Measurements from ENCODE around the gene AMZ1.
A peak's percentile ranks its signal among the peaks of the same experiment; 100 is the strongest.
"Not testable (repeated sequence)": the region's sequence is repeated elsewhere in the genome, so short reads cannot be mapped to it uniquely, and the experiment has no call there.

Gene AMZ1

DNA sequence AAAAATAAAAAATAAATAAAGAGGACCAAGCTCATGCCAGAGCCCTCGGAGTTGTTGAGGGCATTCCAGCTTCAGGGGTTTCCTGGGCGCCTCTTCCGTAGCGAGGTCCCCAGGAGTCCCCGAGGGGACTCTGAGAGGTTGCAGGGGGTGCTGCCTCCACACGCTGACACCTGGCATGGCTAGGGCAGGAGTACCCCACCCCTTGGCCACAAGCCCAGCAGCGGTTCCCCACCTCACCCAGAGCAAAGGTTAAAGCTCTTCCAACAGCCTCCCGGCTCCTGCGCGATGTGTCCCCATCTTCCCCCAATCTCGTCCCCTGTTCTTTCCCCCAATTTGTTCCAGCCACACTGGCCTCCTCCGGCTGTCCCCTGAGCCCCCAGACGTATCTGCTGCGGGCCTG, 4.5 kb downstream of the AMZ1 start:
- DNase-seq, result no peak

DNA sequence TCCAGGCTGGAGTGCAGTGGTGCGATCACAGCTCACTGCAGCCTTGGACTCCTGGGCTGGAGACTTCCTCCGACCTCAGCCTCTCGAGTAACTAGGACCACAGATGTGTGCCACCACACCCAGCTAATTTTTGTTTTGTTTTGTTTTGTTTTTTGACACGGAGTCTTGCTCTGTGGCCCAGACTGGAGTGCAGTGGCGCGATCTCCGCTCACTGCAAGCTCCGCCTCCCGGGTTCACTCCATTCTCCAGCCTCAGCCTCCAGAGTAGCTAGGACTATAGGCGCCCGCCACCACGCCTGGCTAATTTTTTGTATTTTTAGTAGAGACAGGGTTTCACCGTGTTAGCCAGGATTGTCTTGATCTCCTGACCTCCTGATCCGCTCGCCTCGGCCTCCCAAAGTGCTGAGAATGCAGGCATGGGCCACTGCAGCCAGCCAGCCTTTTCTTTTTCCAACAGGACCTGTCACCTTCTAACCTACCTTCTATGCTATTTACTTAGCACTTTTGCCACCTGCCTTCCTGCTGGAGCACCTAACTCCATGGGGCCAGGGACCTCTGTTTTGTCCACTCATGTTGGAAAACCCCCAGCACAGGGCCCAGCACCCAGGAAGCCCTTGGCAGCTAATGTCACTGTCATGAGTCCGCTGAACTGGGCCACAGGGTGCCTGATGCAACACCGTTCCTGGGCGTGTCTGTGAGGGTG, 5.6 kb downstream of the AMZ1 start:
- DNase-seq, result not testable (repeated sequence)

DNA sequence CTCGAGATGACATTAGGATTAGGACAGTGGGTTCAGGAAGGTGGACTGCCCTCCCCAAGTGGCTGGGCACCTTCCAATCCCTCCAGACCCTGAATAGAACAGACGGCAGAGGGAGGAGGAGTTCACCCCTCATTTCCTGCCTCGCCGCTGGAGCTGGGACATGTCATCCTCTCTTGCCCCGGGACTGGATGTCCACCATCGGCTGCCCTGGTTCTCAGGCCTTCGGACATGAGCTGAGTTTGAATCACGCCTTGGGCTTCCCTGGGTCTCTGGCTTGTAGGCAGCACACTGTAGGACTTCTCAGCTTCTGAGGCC, 6.1 kb downstream of the AMZ1 start:
- not testable (repeated sequence) for DNase-seq

DNA sequence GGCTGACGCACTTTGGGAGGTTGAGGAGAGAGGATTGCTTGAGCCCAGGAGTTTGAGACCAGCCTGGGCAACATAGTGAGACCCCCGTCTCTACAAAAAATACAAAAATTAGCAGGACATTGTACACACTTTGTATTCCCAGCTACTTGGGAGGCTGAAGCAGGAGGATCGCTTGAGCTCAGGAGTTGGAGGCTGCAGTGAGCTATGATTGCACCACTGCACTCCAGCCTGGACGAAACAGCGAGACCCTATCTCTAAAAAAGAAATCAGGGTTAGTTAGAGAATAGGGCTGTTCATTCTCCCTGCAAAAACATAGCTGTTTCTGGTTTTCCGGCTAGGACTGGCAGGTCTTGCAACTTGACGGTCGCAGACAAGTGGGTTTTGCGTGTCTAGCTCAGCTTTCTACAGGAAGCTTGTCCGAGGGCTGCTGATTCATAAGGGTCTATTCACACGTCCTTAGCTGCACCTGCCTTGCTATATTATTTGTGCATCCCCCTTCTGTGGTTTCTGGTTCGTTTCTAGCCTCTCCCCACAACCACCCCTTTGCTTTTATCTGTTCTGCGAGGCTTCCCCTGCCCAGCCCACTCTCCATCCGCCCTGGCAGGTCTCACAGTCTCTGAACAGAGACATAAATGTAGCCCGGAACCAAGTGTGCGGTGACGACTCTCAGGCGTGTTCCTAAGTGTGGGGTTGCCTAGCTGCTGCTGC, 10.7 kb downstream of the AMZ1 start:
- peak; percentile 91 for DNase-seq

DNA sequence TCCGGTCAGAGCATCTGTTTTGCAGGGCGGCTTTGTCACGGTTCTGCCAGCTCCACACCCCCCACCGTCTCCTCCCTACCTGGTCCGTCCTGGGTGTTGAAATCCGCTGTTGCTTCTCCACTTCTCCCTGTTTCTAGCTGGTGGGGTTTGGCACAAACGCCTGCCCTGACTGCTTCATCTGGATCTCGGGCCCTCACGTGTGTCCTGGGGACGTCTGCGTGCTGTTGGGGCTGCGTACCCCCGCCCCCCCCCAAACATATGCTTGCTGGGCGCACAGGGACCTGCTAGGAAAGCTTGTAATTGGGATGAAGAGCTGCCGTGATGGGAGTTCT, 11.3 kb downstream of the AMZ1 start:
- no peak for DNase-seq

DNA sequence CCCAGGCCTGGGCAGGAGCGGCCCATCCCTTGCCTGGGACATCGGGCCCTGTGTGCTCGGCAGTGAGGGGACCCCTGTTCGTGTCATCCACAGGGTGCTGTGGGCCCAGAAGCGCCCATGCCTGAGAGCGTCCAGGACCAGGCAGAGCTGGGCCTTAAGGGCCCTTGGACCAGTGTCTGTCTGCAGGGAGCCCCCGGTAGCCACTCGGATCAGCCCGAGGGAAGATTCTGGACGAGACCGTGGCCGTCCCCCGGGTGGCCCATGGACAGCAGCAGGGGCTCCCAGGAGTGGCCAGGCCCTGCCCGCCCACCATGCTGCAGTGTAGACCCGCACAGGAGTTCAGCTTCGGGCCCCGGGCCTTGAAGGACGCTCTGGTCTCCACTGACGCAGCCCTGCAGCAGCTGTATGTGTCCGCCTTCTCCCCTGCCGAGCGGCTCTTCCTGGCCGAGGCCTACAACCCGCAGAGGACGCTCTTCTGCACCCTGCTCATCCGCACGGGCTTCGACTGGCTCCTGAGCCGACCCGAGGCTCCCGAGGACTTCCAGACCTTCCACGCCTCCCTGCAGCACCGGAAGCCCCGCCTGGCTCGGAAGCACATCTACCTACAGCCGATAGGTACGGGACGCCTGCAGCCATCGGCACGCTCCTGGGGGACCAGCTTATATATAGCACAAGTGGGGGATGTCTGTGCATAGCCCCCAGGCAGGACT, 12.3 kb downstream of the AMZ1 start:
- DNase-seq, result no peak

DNA sequence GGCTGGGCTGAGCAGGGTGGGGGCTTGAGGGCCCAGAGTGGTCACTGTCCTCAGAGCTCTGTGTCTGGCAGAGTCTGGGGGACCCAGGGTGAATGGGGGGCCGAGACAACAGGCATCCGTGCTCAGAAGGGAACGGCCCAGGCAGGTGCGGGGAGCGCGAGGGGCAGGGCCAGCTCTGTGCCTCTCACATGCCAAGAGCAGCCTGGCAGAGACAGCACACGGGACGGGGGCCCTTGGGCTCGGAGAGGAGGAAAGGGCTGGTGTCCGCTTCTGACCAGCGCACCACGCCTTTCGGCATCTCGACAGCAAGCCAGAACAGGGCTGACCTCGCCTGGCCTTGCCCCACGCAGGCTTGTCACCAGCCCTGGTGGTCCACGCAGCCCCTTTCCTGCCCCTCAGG, 13.4 kb downstream of the AMZ1 start:
- no peak for DNase-seq

DNA sequence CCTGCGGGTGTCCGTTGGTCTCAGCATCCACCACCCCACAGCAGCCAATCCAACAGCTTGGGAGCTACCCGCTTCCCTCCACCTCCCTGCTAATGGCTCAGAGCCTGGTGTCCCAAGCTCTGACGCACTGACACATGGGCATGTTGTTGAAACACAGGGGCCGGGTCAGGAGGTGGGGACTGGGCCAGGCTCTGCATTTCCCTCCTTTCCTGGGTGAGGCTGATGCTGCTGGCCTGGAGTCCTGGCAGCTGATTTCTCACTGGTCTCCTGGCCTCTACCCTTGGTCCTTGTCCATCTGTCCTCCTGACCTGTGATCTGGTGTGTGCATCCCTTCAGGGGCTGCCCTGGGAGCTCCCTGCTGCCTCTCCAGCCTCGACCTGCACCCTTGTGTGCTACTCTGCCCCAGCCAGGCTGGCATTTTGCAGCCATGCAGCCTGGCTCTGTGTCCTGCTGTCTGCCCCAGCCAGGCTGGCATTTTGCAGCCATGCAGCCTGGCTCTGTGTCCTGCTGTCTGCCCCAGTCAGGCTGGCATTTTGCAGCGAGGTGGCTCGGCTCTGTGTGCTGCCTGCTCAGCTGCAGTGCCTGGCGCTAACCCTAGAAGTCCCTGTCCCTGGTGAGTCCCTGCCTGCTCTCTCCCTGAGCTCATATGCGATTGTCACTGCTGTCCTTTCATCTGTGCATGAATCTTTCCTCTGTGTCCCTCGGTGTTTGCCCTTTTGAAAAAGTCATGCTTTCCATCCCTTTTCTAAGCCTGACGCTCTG, 14.0 kb downstream of the AMZ1 start:
- no peak for DNase-seq

DNA sequence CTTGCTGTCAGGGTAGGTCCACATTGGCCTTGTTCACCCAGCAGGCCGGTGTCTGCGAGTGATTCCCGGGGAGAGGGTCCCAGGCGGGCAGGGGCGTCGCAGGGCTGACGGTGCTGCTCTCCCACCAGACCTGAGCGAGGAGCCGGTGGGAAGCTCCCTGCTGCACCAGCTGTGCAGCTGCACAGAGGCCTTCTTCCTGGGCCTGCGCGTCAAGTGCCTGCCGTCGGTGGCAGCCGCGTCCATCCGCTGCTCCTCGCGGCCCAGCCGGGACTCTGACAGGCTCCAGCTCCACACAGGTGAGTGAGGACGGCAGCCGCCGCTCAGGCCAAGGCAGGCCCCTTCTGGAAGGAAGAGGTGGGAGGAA, 14.6 kb downstream of the AMZ1 start:
- no peak for DNase-seq

DNA sequence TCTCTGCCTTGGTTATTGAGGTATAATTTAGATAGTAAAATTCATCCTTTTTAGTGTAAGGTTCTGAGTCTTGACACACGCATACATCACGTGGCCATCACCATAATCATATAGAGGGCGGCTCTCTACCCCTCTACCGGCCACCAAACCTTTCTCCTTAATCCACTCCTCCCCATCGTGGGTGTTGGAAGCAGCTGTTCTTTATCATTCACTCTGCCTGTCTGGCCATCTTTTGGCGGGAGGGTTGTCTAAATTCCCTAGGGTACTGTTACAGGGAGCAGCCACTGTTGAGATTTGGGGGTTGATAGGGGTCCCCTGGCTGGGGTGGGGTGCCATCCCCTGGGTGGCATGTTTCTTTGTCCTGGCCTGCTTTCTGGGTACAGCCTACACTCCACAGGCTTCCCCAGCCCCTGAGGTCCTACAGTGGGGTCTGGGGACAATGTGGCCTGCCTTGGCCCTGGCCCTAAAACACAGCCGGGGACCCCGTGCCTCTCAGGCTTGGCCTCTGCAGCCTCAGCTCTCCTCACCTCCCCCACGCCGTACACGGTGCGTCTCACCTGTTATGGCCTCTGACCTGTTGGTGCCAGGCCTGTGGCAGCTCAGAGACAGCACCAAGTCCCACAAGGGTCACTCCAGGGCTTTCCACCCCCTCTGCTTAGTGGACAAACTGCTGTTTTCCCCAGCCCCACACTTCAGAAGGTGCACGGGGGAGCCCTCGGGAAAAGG, 17.5 kb downstream of the AMZ1 start:
- DNase-seq, result no peak

DNA sequence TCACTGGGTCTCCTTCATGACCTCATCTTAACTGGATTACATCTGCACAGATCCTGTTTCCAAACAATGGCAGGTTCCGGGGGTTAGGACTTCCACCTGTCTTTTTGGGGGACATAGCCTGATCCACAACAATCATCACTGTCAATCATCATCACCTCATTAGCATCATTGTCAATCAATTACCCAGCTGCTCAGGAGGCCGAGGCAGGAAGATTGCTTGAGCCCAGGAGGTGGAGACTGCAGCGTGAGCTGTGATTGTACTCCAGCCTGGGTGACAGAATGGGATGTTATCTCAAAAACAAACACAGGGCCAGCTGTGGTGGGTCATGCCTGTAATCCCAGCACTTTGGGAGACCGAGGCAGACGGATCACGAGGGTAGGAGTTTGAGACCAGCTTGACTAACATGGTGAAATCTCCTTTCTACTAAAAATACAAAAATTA, 18.7 kb downstream of the AMZ1 start:
- no peak for DNase-seq

DNA sequence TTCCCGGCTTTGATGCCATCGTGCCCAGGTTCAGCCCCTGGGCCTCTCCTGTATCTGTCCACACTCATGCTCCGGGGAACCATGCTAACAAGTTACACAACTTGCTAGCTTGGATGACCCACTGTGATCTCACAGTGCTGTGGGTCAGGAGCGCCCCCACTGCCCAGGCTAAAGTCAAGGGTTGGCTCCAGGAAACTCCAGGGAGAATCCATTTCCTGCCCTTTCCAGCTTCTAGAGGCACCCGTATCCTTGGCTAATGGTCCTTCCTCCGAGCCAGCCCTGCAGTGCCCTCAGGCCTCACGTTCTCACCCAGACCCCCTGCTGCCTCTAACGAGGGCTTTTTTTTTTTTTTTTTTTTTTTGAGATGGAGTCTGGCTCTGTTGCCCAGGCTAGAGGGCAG, 19.5 kb downstream of the AMZ1 start:
- DNase-seq, result no peak

DNA sequence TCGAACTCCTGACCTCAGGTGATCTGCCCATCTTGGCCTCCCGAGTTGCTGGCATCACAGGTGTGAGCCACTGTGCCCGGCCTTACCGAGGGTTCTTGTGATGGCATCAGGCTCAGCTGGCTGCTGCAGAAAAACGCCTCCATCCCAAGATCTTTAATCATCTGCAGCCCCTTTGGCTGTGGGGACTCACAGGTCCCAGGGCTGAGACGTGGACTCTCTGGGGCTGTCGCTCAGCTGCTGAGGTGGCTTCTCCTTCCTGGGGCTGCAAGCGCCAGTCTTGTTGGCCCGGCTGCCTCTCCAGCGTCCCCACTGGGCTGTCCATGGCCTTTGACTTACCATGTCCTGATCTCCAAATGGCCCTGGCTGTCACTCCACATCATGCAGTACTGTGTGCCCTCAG, 20.0 kb downstream of the AMZ1 start:
- DNase-seq, result no peak

DNA sequence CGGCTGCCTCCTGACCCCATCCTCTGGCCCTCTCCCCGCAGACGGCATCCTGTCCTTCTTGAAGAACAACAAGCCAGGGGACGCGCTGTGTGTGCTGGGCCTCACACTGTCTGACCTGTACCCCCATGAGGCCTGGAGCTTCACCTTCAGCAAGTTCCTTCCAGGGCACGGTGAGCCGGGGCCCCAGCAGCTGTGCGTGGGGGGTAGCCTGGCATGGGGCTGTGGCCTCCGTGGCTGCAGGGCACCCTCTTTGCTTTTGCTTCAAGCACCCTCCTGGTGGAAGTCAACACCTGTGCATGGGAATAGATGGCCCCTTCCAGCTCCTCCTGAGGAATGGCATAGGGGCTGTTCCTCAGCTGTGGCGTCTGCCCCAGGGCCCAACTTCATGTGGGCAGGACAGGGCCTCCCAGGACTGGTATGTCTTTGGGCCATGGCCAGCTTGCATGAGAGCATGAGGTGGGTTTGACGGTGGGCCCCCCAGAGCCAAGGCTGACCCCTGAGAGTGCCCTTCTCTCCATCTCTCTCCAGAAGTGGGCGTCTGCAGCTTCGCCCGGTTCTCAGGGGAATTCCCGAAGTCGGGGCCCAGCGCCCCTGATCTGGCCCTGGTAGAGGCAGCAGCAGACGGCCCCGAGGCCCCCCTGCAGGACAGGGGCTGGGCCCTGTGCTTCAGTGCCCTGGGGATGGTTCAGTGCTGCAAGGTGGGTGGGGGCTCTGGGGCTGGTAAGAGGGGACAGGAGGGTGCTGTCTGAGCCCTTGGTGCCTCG, 20.7 kb downstream of the AMZ1 start:
- DNase-seq, result no peak

DNA sequence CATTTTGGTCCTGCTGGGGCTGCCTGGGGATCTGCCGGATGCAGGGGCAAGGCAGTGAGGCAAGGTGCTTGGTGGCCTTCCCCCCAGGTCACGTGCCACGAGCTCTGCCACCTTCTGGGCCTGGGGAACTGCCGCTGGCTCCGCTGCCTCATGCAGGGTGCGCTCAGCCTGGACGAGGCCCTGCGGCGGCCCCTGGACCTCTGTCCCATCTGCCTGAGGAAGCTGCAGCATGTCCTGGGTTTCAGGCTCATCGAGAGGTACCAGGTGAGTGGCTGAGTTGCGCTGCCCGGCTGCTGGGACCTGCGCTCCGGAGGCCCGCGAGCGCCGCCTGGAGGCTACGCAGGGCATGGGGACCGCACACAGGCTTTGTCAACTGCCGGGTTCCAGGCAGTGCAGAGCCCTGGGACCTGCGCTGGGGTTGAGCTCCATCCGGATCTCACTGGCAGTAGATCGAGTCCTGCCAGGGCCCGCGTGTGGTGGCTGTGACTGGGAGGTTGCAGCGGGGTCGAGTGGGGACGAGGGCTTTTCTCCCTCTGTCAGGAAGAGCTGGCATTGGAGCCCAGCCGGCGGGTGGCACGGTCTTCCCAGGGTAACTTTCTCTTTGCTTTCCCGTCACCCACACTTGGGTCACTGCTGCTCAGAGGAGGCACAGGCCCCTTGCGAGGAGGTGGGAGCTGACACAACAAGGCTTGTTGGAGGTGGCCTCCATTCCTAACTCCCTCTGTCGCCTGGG, 21.7 kb downstream of the AMZ1 start:
- no peak for DNase-seq

DNA sequence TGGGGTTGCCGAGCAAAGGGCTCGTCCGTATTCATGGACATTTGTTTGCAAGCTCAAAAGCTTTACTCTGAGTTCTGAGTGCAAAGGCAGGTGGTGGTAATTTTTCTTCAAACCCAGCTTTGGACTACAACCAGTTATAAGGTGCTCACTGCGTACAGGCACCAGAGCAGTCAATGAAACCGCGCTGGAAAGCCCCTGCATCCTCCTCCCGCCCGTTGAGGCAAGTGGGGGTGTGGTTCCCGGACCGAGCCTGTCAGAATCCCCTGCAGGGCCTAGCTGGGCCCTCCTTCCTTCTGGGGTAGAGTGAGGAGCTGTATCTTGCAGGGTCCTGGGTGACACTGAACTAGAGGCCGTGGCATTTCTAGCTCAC, 22.3 kb downstream of the AMZ1 start:
- no peak for DNase-seq

DNA sequence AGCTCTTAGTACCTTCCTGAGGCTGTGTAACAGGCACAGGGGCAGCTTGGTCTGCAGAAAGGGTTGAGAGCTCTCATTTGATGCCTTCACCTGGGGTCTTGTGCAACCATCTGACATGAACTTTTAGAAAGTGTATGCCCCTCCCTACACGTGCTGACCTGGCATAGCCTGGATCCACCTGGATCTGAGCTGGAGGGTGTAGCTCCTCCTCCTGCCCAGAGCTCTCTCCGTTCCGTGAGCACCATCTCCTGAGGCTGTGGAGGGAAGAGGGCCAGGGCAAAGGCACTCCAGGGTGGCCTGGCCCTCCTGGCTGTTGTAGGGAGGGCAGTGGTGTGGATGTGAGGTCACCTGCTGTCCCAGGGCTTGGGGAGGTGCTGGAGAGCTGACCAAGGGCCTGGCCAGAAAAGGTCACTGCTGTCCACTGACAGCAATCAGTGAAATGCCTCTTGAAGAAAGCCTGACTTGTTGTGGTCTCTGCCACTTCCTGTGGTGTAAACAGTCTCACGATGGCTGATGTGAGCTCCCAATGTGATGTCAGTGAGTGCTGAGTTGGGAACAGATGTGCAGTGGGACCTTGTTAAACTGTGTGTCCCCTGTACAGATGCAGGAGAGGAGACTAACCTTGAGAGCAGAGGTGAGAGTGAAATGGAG, 23.0 kb downstream of the AMZ1 start:
- no peak for DNase-seq

DNA sequence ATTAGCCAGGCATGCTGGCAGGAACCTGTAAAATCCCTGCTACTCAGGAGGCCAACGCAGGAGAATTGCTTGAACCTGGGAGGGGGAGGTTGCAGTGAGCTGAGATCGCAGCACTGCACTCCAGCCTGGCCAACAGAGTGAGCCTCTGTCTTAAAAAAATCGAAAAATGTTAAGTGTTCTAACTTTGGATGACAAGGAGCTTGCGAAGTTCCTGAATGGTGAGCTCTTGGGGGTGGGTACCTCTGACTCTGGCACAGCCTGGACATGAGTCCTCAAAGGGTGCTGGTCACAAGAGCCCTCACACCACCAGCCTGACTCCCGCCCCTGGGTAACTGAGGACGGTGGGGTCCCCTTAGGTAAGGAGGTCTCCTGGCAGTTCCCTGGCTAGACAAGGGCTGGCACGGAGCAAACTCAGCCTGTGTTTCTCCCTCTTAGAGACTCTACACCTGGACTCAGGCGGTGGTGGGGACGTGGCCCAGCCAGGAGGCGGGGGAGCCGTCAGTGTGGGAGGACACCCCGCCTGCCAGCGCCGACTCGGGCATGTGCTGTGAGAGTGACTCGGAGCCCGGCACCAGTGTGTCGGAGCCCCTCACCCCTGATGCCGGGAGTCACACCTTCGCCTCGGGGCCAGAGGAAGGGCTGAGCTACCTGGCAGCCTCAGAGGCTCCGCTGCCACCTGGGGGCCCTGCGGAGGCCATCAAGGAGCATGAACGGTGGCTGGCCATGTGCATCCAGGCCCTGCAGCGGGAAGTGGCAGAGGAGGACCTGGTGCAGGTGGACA, 24.1 kb downstream of the AMZ1 start:
- no peak for DNase-seq

DNA sequence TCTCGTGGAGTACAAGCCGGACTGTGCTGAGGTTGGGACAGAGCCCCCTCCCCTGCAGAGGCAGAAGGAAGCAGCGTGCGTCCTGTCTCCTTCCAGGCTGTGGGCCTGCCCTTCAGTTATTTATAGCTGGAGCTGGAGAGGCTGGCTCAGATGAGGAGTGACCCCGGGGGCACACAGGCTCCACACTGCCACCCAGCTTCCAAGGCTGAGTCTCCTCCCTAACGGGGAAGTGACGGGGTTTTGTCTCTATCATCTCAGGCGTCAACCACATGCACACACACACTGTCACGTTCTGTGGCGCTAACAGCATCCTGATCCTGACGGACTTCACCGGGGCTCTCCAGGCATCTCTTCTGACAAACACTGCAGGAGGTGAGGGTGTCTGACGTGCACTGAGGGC, 25.4 kb downstream of the AMZ1 start:
- DNase-seq, result no peak

DNA sequence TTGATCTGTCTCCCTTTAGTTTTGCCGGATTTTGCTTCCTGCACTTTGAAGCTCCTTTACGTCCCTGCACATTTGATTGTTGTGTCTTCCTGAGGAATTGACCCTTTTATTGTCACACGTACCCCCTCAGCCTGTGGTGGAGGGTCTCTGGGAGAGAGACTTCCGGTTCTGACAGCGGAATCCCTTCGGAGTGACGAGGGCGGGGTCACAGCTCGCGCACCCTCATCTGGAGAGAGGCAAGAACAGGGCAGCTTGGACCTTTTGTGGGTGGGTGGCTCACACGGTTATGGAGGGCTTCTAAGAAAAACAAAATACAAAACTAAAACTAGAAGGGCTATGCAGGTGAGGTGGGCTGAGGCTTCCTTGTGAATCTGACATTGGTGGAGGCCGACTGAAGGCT, 26.0 kb downstream of the AMZ1 start:
- DNase-seq, result no peak
